ENCODE results near the gene DOK6. TPM values are rescaled to one million over a fixed set of nuclear protein-coding genes. Genes with fewer than 3 reads are reported as not detected.

DOK6 gene
- total RNA-seq, 1 experiment from 2014 or later = 4.1 TPM

DNA sequence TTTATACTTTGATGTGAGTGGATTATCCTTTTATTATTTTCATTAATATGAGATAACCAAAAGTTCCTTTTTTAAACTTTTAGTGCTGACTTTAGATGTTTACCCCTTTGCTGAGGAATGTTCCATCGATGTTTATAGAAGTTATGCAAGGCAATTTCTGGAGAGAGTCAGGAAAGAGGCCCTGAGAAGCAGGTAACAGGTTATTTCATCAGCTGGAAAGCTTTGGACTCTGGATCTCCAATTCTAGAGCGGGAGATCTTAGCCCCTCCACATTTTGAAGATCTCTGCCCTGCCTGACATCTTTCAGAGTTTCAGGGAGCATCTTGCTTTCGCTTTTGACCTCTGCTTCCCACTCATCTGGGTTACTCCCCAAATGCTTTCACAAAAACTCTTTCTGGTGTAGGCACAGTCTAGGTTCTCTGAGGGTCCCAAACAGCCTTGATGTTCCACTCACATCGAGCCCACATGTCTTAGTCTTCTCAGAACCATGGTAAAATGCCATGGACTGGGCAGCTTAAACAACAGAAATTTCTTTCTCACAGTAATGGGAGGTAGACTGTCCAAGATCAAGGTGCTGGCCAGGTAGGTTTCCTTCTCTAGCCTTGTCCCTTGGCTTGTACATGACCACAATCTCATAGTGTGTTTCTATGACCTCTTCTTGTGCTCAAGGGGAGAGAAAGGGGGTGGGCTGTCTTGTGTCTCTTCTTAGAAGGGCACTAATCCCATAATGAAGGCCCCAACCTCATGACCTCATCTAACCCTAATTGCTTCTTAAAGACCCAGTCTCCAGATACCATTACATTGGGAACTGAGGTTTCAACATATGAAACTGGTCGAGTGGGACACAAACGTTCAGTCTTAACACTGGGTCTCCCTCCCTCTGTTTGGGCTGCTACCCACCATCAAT is 87.1 kb downstream of the DOK6 start (continued):
- TF ChIP-seq ERG (CRISPR knock-in tag; IDR thresholded peaks at IDR 0.05) (no peak), TEAD4 (CRISPR knock-in tag; IDR thresholded peaks at IDR 0.05) (no peak), NR2C2 (CRISPR knock-in tag; IDR thresholded peaks at IDR 0.05) (no peak), NR3C1 (CRISPR knock-in tag; conservative IDR thresholded peaks at IDR 0.05; ENCODE audit: low read depth) (no peak)

DNA sequence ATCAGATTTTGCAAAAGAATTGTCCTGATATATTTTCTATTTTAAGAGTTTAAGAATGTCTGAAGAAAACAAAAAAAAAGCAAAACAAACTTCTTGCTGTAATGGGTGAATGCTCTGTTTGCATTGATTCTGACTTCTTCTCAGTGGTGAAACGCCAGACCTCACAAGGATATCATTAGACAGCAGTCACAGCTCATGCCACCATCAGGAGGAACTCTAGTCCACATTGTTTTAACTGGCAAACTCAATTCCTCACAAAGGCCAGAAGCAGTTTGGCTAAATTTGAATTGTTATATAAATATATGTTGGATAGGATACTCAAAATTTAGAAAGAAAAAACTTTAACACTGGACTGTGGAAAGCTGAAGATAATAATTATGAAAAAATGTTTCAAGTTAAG is 89.4 kb downstream of the DOK6 start:
- Mint-ChIP-seq H3K9me3 (peaks cover 16% of the 10 kb centered on the region), H3K4me1 (no peaks in the 10 kb centered on the region; the same call in 1 of the 2 replicates), H3K27me3 (ENCODE audit: low read depth) (no peaks in the 10 kb centered on the region), H3K36me3 (no peaks in the 10 kb centered on the region), H3K4me3 (no peak overlapping the region), H3K27ac (no peak overlapping the region)
- no peak for ATAC-seq
- POLR2A ChIA-PET = no interaction called here
- CTCF ChIA-PET = no interaction called here
- no peak for DNase-seq (ENCODE audit: low spot score)
- TF ChIP-seq, protein P1, sequence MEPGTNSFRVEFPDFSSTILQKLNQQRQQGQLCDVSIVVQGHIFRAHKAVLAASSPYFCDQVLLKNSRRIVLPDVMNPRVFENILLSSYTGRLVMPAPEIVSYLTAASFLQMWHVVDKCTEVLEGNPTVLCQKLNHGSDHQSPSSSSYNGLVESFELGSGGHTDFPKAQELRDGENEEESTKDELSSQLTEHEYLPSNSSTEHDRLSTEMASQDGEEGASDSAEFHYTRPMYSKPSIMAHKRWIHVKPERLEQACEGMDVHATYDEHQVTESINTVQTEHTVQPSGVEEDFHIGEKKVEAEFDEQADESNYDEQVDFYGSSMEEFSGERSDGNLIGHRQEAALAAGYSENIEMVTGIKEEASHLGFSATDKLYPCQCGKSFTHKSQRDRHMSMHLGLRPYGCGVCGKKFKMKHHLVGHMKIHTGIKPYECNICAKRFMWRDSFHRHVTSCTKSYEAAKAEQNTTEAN (CRISPR knock-in tag; IDR thresholded peaks at IDR 0.05) = no peak
- TF ChIP-seq, protein P2, sequence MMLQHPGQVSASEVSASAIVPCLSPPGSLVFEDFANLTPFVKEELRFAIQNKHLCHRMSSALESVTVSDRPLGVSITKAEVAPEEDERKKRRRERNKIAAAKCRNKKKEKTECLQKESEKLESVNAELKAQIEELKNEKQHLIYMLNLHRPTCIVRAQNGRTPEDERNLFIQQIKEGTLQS (CRISPR knock-in tag; conservative IDR thresholded peaks at IDR 0.05) = no peak
- TF ChIP-seq, protein P3, sequence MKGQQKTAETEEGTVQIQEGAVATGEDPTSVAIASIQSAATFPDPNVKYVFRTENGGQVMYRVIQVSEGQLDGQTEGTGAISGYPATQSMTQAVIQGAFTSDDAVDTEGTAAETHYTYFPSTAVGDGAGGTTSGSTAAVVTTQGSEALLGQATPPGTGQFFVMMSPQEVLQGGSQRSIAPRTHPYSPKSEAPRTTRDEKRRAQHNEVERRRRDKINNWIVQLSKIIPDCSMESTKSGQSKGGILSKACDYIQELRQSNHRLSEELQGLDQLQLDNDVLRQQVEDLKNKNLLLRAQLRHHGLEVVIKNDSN (CRISPR knock-in tag; IDR thresholded peaks at IDR 0.05) = no peak
- no peak for TF ChIP-seq ATF1 (CRISPR knock-in tag; IDR thresholded peaks at IDR 0.05)

DNA sequence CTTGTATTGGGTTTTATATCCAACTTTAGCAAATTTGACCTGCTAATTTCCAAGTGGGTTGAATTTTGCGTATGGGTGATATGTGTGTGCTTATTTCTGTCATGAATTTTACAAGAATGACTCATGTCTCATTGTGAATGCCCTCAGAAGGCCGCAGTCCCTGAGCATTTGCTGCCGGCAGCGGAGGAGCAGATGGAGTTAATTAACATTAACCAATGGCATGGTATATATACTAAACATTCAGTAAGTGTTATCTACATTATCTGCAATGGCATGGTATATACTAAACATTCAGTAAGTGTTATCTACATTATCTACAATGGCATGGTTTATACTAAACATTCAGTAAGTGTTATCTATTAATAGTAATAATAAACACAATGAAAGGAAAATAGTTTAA is 90.1 kb downstream of the DOK6 start:
- no peak for ATAC-seq
- H3K4me3 Mint-ChIP-seq = no peak overlapping the region
- POLR2A ChIA-PET = no interaction called here
- TF ChIP-seq MLX (CRISPR knock-in tag; IDR thresholded peaks at IDR 0.05) (no peak), USF2 (CRISPR knock-in tag; IDR thresholded peaks at IDR 0.05) (no peak), HMGA2 (CRISPR knock-in tag; IDR thresholded peaks at IDR 0.05) (no peak), ELF4 (CRISPR knock-in tag; IDR thresholded peaks at IDR 0.05; ENCODE audit: low read depth) (no peak), ATF2 (CRISPR knock-in tag; IDR thresholded peaks at IDR 0.05; ENCODE audit: borderline replicate concordance, low read depth) (no peak), TP53 (CRISPR knock-in tag; IDR thresholded peaks at IDR 0.05) (no peak), GABPB1 (CRISPR knock-in tag; IDR thresholded peaks at IDR 0.05) (no peak), IRF2 (CRISPR knock-in tag; IDR thresholded peaks at IDR 0.05; ENCODE audit: borderline replicate concordance, low read depth) (no peak), ETV6 (CRISPR knock-in tag; IDR thresholded peaks at IDR 0.05) (no peak), ATF6 (CRISPR knock-in tag; IDR thresholded peaks at IDR 0.05) (no peak), TEAD1 (CRISPR knock-in tag; IDR thresholded peaks at IDR 0.05) (no peak), JAZF1 (CRISPR knock-in tag; IDR thresholded peaks at IDR 0.05) (no peak), CDX4 (CRISPR knock-in tag; IDR thresholded peaks at IDR 0.05; ENCODE audit: borderline replicate concordance) (no peak), E2F1 (CRISPR knock-in tag; IDR thresholded peaks at IDR 0.05) (no peak)

More for the DNA sequence above, 90.1 kb downstream of the DOK6 start:
- Mint-ChIP-seq H3K9me3 (peaks cover 16% of the 10 kb centered on the region), H3K36me3 (no peaks in the 10 kb centered on the region), H3K4me1 (no peaks in the 10 kb centered on the region), H3K27ac (no peak overlapping the region), H3K27me3 (ENCODE audit: low read depth) (no peaks in the 10 kb centered on the region)
- CTCF ChIA-PET = no interaction called here
- no peak for DNase-seq (ENCODE audit: low spot score)

Measured in WTC11 (cell line).